ENCODE results near the gene C2orf78. TPM values are rescaled to one million over a fixed set of nuclear protein-coding genes. Genes with fewer than 3 reads are reported as not detected.

C2orf78 gene
- polyA plus RNA-seq, 2 donors = not detected

DNA sequence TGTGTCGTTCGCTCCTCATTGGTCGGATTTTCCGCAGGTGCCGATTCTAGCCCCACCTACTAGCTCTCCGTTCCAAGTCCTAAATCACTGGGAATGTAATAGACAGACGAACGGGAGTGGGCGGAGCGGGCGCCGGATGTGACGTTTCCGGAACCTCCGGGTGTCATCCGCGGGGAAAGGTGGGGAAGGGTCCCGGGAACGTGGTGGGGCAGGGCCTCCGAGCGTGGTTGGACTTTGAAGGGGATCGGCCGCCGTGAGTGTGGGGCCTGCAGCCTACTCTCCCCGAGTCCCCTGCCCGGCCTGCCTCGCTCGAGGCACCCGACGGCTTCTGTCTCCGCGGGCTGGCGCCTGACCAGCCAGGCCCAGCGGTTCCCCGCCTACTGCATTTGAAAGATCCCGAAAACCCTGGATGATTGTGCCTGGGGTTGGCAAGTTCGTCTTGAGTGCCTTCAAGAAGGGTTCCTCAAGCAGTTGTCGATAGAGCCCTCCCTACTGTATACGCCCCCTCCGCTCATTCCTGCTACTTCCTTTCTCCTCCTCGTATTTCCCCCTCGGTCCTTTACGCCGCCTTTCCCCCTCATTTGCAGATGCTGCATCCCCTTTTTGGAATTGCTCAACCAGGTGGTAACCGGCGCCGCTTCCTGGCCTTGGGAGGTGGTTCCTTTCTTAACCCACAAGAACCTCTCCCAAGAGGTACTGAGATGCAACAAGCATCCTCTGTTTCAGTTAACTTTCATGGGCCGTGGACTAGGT, 45.0 kb downstream of the C2orf78 start, which contains the start of gene STAMBP:
STAMBP (plus strand) TSS at position 144 of the 753 bp plus-strand sequence. CDS start 1,896 bp downstream, outside the sequence.
- 0 to 1% methylated on average over 42 to 48 of the region's 48 CpGs for WGBS, 2 donors
- Histone ChIP-seq H3K4me3 (ENCODE audit: low read depth in 1 of 2, low read length in 2 of 2) (peak within 1 kb of the TSS; percentile 79 to 89), H3K36me3 (ENCODE audit: control insufficient read depth in 2 of 2, insufficient read depth in 2 of 2, low read length in 1 of 2) (peaks cover 0 to 3% of the 10 kb centered on the region in 2 donors), H3K27me3 (ENCODE audit: control insufficient read depth in 1 of 2, insufficient read depth in 2 of 2, low read length in 2 of 2) (no peaks in the 10 kb centered on the region), H3K27ac (ENCODE audit: low read depth in 2 of 2, low read length in 1 of 2) (peak within 1 kb of the TSS; percentile 93 to 99), H3K4me1 (ENCODE audit: control insufficient read depth in 2 of 2, insufficient read depth in 2 of 2, low read length in 1 of 2) (peaks cover 0 to 2% of the 10 kb centered on the region in 2 donors), H3K9me3 (ENCODE audit: control insufficient read depth in 2 of 2, insufficient read depth in 1 of 2, low read depth in 1 of 2, low read length in 1 of 2) (no peaks in the 10 kb centered on the region)

DNA sequence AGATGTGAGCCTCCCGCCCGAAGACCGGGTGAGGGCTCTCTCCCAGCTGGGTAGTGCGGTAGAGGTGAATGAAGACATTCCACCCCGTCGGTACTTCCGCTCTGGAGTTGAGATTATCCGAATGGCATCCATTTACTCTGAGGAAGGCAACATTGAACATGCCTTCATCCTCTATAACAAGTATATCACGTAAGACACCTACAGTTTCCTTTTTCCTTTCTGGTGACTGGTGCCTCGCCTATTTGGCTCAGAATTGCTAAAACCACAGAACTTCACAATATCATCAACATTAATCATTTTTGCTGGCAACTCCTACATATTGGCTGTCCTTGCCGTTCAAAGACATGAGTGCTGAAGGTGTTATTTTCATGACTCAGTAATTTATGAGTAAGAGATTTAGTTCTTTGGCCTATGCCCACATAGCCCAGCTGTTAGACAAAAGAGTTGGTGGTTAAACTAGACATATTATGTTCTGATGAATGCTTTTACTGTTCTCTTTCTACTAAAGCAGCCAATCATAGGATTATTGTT, 47.0 kb downstream of the C2orf78 start:
- Histone ChIP-seq H3K36me3 (ENCODE audit: control insufficient read depth in 2 of 2, insufficient read depth in 2 of 2, low read length in 1 of 2) (peaks cover 0 to 6% of the 10 kb centered on the region in 2 donors), H3K27me3 (ENCODE audit: control insufficient read depth in 1 of 2, insufficient read depth in 2 of 2, low read length in 2 of 2) (no peaks in the 10 kb centered on the region), H3K4me1 (ENCODE audit: control insufficient read depth in 2 of 2, insufficient read depth in 2 of 2, low read length in 1 of 2) (peaks cover 0 to 2% of the 10 kb centered on the region in 2 donors), H3K27ac (ENCODE audit: low read depth in 2 of 2, low read length in 1 of 2) (peak overlapping the region; percentile 88 to 92), H3K4me3 (ENCODE audit: low read depth in 1 of 2, low read length in 2 of 2) (peak overlapping the region in 1 of 2 donors; percentile 13), H3K9me3 (ENCODE audit: control insufficient read depth in 2 of 2, insufficient read depth in 1 of 2, low read depth in 1 of 2, low read length in 1 of 2) (no peaks in the 10 kb centered on the region)
- 50 to 56% methylated on average over 11 of the region's 11 CpGs for WGBS, 2 donors

DNA sequence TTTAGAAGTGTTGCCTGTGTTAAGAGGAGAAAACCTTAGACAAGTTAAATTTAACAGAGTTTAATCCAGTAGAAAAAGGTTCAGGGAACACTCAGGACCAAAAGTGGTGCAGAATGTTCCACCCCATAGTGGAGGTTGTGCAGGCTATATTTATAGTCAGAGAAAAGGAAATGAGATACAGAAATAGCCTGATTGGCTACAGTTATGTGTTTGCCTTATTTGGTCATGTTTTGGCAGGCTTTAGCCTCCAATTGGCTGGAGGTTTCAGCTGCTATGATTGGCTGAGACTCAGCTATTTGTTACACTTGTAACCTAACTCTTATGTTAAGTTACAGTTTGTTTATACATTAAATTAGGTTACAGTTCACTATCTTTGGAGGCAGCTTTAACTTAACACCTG, 48.9 kb downstream of the C2orf78 start:
- peaks cover 0 to 5% of the 10 kb centered on the region in 2 donors for H3K4me1 ChIP-seq (ENCODE audit: control insufficient read depth in 2 of 2, insufficient read depth in 2 of 2, low read length in 1 of 2)
- H3K27ac ChIP-seq (ENCODE audit: low read depth in 2 of 2, low read length in 1 of 2) = no peak overlapping the region
- H3K4me3 ChIP-seq (ENCODE audit: low read depth in 1 of 2, low read length in 2 of 2) = no peak overlapping the region
- no peaks in the 10 kb centered on the region for H3K27me3 ChIP-seq (ENCODE audit: control insufficient read depth in 1 of 2, insufficient read depth in 2 of 2, low read length in 2 of 2)
- H3K9me3 ChIP-seq (ENCODE audit: control insufficient read depth in 2 of 2, insufficient read depth in 1 of 2, low read depth in 1 of 2, low read length in 1 of 2) = no peaks in the 10 kb centered on the region
- H3K36me3 ChIP-seq (ENCODE audit: control insufficient read depth in 2 of 2, insufficient read depth in 2 of 2, low read length in 1 of 2) = peaks cover 3 to 6% of the 10 kb centered on the region in 2 donors

DNA sequence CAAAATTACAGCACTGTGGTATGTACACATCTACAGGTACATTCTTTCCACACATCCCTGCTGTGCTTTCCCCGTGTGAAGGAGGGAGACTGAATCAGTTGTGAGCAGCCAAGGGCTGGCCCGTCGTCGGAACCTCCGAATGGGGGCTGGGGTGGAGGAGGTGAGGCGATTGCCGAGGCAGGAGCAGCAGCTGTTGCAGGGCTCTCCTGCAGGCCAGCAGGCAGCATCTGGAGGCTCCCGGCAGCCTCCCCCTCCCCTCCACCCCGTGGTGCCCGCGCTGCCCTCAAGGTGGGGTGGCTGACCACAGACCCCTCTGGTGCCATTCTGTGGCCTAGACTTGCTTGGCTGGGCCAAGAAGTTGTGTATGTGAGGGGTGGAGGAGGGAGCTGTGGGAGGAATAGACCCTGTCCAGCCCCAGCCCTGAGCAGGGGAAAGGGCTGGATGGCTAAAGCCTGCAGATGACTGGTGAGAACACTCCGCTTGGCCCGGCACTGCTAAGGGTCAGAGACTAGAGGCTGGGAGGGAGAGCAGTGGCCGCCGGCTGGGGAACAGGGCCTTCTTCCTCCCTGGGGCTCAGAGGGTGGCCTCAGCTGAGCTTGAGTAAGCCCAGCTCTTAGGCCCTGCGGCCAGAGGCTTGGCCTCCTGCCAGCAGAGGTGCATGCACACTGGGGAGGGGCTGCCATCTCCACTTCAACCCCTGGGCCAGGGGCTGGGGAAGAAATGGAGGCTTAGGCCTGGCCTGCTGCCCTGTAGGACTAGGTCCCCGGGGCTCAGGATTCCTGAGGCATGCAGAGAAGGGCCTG, 52.4 kb downstream of the C2orf78 start:
- Histone ChIP-seq H3K4me3 (ENCODE audit: low read depth in 1 of 2, low read length in 2 of 2) (no peak overlapping the region), H3K27ac (ENCODE audit: low read depth in 2 of 2, low read length in 1 of 2) (peak overlapping the region in 1 of 2 donors; percentile 57), H3K27me3 (ENCODE audit: control insufficient read depth in 1 of 2, insufficient read depth in 2 of 2, low read length in 2 of 2) (no peaks in the 10 kb centered on the region), H3K4me1 (ENCODE audit: control insufficient read depth in 2 of 2, insufficient read depth in 2 of 2, low read length in 1 of 2) (peaks cover 0 to 5% of the 10 kb centered on the region in 2 donors), H3K36me3 (ENCODE audit: control insufficient read depth in 2 of 2, insufficient read depth in 2 of 2, low read length in 1 of 2) (peaks cover 3 to 6% of the 10 kb centered on the region in 2 donors), H3K9me3 (ENCODE audit: control insufficient read depth in 2 of 2, insufficient read depth in 1 of 2, low read depth in 1 of 2, low read length in 1 of 2) (no peaks in the 10 kb centered on the region)
- 87 to 94% methylated on average over 16 to 17 of the region's 17 CpGs for WGBS, 2 donors

DNA sequence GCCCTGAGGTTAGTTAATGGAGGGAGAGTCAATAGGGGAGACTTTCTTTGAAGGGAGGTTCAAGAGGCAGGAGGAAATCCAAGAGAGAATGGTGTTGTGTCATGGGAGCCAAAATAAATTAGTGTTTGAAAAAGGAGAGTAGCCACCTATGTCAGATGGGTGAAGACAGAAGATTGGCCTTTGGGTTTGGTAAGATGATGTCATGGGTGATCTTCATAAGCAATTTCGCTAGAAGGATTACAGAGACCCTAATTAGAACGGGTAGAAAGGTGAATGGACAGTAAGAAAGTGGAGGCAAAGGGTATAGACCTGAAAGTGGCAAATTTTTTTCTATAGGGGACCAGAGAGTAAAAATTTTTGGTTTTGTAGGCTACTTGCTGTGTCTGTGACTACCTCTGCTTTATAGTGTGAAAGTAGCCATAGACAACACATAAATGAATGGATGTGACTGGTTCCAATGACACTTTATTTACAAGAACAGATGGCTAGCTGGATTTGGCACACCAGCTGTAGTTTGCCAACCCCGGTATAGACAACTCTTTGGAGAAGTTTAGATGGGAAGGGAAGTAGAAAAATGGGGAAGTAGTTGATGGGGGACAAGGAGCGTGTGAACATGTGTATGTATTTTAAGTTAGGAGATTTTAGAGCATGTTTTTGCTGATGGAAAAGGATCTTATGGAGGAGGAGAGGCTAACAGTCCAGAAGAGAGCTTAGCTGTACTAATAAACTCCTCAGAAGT, 54.0 kb downstream of the C2orf78 start:
- no peaks in the 10 kb centered on the region for H3K9me3 ChIP-seq (ENCODE audit: control insufficient read depth in 2 of 2, insufficient read depth in 1 of 2, low read depth in 1 of 2, low read length in 1 of 2)
- peaks cover 3 to 6% of the 10 kb centered on the region in 2 donors for H3K36me3 ChIP-seq (ENCODE audit: control insufficient read depth in 2 of 2, insufficient read depth in 2 of 2, low read length in 1 of 2)
- H3K27me3 ChIP-seq (ENCODE audit: control insufficient read depth in 1 of 2, insufficient read depth in 2 of 2, low read length in 2 of 2) = no peaks in the 10 kb centered on the region
- no peak overlapping the region for H3K4me3 ChIP-seq (ENCODE audit: low read depth in 1 of 2, low read length in 2 of 2)
- peak overlapping the region in 1 of 2 donors; percentile 6 for H3K27ac ChIP-seq (ENCODE audit: low read depth in 2 of 2, low read length in 1 of 2)
- WGBS, 2 donors = 78 to 84% methylated on average over 4 of the region's 4 CpGs
- peaks cover 0 to 2% of the 10 kb centered on the region in 2 donors for H3K4me1 ChIP-seq (ENCODE audit: control insufficient read depth in 2 of 2, insufficient read depth in 2 of 2, low read length in 1 of 2)

DNA sequence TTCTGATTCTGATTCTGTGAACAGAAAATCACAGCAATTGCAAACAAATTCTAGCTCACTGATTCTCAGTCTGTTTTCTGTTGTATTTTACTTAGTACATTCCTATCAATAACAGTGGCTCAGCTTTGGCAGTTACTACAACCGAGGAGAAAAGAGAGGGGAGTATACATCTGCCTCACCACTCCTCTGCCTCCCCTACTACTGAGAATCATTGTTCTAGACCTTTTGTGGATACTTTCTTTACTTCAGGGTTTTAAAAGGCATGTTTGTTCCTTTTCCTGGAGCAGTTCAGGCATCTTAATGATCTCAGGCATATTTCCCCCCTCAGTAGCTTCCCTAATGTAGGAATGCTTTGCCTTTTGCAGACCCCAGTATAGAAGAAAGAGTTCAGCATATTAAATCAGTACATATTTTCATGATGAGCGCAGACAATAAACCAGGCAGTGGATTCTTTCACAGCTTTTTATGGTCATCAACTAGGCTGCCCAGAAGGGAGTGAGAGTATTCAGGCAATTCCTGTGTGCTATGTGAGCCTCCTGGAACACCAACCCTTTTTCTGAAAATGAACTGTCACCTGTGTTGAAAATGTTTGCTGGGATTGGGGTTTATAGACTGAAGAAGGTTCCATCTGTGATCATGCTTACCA, 55.0 kb downstream of the C2orf78 start:
- 49 to 58% methylated on average over 2 of the region's 2 CpGs for WGBS, 2 donors
- Histone ChIP-seq H3K27ac (ENCODE audit: low read depth in 2 of 2, low read length in 1 of 2) (no peak overlapping the region), H3K9me3 (ENCODE audit: control insufficient read depth in 2 of 2, insufficient read depth in 1 of 2, low read depth in 1 of 2, low read length in 1 of 2) (no peaks in the 10 kb centered on the region), H3K4me3 (ENCODE audit: low read depth in 1 of 2, low read length in 2 of 2) (no peak overlapping the region), H3K4me1 (ENCODE audit: control insufficient read depth in 2 of 2, insufficient read depth in 2 of 2, low read length in 1 of 2) (peaks cover 0 to 2% of the 10 kb centered on the region in 2 donors), H3K27me3 (ENCODE audit: control insufficient read depth in 1 of 2, insufficient read depth in 2 of 2, low read length in 2 of 2) (no peaks in the 10 kb centered on the region), H3K36me3 (ENCODE audit: control insufficient read depth in 2 of 2, insufficient read depth in 2 of 2, low read length in 1 of 2) (peaks cover 3% of the 10 kb centered on the region in 2 donors)

DNA sequence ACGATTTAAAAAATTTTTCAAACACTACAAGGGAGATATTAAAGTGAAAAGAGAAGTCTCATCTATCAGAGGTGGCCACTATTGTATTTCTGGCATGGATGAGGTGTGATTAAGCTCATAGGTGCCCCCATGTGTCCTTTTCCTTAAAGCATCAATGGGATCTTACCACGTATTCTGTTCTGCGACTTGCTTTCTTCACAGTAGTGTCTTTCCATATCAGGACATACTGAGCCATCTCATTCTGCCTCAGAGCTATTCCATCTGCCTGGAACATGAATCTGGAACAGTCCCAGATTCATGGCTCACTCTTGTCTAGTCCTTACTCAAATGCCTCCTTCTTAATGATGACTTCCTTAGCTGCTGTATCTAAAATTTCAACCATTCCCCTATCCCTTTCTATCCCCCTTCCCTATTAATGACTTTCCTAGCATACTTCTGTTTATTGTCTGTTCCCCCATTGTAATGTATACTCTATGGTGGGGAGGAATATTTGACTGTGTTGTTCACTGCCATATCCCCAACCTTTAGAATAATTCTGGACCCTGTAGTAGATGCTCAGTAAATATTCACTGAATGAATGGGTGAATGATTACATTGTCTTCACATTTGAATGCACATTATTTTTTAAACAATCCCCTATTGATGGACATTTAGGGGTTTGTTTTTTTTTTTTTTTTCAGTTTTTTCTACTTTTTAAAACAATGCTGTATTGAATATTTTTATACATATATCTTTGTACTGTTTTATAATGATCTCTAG, 55.8 kb downstream of the C2orf78 start:
- Histone ChIP-seq H3K36me3 (ENCODE audit: control insufficient read depth in 2 of 2, insufficient read depth in 2 of 2, low read length in 1 of 2) (peaks cover 2 to 3% of the 10 kb centered on the region in 2 donors), H3K27me3 (ENCODE audit: control insufficient read depth in 1 of 2, insufficient read depth in 2 of 2, low read length in 2 of 2) (no peaks in the 10 kb centered on the region), H3K9me3 (ENCODE audit: control insufficient read depth in 2 of 2, insufficient read depth in 1 of 2, low read depth in 1 of 2, low read length in 1 of 2) (no peaks in the 10 kb centered on the region), H3K4me3 (ENCODE audit: low read depth in 1 of 2, low read length in 2 of 2) (no peak overlapping the region), H3K4me1 (ENCODE audit: control insufficient read depth in 2 of 2, insufficient read depth in 2 of 2, low read length in 1 of 2) (peaks cover 0 to 2% of the 10 kb centered on the region in 2 donors), H3K27ac (ENCODE audit: low read depth in 2 of 2, low read length in 1 of 2) (no peak overlapping the region)
- 78% methylated on average over 3 of the region's 3 CpGs for WGBS, 2 donors

DNA sequence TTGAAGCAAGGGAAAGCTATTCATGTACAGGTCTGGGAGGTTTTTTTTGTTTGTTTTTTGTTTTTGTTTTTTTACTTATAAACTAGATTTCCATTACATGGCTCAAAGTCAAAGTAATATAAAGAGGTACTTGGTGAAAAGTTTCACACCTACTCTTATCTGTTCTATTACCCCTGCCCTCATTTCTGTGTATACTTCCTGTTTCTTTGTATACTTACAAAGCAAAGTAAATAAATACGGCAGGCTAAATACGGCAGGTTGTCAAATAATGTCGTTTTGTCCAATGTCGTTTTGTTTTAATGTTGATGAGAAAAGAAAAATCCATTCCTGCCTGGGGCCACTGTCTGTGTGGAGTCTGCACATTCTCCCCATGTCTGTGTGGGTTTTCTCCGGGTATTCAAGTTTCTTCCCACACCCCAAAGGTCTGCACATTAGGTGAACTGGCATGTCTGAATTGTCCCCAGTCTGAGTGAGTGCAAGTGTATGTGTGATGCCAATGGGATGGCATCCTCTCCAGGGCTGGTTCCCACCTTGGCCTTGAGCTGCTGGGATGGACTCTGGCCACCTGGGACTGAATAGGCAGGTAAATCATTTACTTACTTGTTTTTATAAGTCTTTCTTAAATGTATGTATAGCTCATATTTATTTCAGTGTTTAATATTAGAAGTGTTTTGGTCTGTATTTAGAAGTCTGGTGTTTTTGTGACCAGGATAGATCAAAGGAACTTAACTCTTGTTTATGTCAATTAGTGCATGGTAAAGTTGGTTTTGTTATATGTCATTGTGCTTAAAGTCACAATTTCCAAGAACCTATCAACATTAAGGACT, 58.1 kb downstream of the C2orf78 start:
- Histone ChIP-seq H3K4me1 (ENCODE audit: control insufficient read depth in 2 of 2, insufficient read depth in 2 of 2, low read length in 1 of 2) (no peaks in the 10 kb centered on the region), H3K36me3 (ENCODE audit: control insufficient read depth in 2 of 2, insufficient read depth in 2 of 2, low read length in 1 of 2) (peaks cover under 1 to 2% of the 10 kb centered on the region in 2 donors), H3K9me3 (ENCODE audit: control insufficient read depth in 2 of 2, insufficient read depth in 1 of 2, low read depth in 1 of 2, low read length in 1 of 2) (no peaks in the 10 kb centered on the region), H3K27me3 (ENCODE audit: control insufficient read depth in 1 of 2, insufficient read depth in 2 of 2, low read length in 2 of 2) (no peaks in the 10 kb centered on the region), H3K4me3 (ENCODE audit: low read depth in 1 of 2, low read length in 2 of 2) (no peak overlapping the region), H3K27ac (ENCODE audit: low read depth in 2 of 2, low read length in 1 of 2) (no peak overlapping the region)
- WGBS, 2 donors = 51 to 78% methylated on average over 5 of the region's 5 CpGs

Data from esophagus (tissue), 2 donors.